Activated CD4-positive, alpha-beta T cell treated with anti-CD3 and anti-CD28 coated beads, Interleukin-10, Interleukin-2, amounts not matched to agents 100 ng/mL and 50 ng/mL, durations not matched to agents 16 hours and 8 hours (primary cell): ENCODE measurements around the gene PRR35.

Experiments
- DNase-seq: peaks from one replicate; pipeline ENCODE4 v3.0.0-alpha.2; 2020

Gene PRR35

GRCh38 chr16:560204-560700 is at the start of gene PRR35:
TSS of gene PRR35 (plus strand) at chr16:560394. CDS start at chr16:563295, 2,901 bp downstream.
- no peak for DNase-seq

DNA sequence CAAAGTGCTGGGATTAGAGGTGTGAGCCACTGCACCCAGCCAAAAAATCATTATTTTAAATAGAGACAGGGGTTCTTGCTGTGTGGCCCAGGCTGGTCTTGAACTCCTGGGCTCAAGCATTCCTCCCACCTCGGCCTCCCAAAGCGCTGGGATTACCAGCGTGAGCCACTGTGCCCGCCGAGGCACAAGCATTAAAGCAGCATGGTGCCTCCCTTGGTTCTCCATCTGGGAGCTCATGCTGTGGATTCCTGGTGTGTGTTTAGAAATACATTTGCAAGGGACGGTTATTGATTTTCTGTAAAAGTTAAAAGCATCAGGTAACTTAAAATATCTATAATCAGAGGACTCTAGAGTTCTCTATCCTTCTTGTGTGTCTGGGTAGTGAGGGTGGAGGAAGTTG is 47.4 kb upstream of the PRR35 start:
- no peak for DNase-seq

- DNase-seq = no peak
These were observed 46.2 kb upstream of the PRR35 start for GRCh38 chr16:513950-514349.

- no peak for DNase-seq
These were observed 44.8 kb upstream of the PRR35 start for GRCh38 chr16:515175-515938.

- DNase-seq = no peak
These were observed 44.3 kb upstream of the PRR35 start for GRCh38 chr16:515939-516226.

DNA sequence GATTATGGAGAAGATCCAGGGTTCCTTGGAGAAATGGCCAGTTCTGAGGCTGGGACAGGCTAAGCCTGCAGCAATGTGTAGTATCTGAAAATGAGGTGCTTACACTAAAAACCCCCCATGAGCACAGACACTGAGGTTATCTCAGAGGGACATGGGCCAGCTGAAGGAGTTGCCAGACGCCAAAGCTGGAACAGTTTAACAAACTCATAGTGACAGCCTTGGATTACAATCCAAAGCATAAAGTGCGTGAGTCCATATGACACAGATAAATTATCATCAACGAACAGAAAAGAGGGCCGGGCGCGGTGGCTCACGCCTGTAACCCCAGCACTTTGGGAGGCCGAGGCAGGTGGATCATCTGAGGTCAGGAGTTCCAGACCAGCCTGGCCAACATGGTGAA is 43.9 kb upstream of the PRR35 start:
- no peak for DNase-seq

DNA sequence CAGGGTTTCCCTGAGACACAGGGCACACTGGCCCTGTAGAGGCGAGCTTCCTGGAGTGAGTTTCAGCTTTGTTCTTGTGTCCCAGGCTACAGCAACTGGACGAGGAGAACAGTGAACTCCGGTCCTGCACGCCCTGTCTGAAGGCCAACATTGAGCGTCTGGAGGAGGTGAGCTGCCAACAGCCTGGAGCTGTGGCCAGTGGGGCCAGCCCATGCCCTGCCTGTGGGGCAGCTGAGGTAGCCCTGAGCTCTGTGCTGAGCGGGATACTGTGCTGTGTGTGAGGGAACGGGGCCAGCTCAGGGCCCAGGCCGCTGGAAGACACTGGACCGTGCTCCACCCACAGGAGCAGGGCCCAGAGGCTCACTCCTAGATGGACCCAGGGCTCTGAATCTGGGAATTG is 41.3 kb upstream of the PRR35 start:
- no peak for DNase-seq

- no peak for DNase-seq
These were observed 40.8 kb upstream of the PRR35 start for GRCh38 chr16:519425-519824.

DNA sequence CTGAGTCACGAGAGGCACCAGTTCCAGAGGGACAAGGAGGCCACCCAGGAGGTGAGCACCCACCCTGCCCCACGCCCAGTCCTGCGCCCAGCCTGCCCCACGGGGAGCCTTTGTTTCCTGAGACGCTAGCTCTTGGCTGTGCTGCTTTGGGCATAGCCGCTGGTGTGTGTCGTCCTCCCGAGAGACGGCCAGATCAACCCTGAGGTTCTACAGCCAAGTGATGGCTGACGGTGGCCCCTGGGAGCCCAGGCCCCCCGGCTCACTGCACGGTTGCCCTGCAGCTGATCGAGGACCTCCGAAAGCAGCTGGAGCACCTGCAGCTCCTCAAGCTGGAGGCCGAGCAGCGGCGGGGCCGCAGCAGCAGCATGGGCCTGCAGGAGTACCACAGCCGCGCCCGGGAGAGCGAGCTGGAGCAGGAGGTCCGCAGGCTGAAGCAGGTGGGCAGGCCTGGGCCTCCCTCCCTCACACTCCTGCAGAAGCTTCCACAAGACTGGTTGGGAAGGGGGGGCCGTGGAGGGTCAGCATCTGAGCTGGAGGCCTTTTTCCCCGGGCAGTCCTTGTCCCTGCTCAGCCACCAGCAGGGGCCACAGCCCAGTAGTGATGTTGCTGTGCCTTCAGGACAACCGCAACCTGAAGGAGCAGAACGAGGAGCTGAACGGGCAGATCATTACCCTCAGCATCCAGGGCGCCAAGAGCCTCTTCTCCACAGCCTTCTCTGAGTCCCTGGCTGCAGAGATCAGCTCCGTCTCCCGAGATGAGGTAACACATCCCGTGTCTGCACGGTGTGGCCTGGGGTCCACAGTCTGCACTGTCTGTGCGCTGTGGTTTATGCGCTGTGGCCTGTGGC is 40.1 kb upstream of the PRR35 start:
- no peak for DNase-seq

DNA sequence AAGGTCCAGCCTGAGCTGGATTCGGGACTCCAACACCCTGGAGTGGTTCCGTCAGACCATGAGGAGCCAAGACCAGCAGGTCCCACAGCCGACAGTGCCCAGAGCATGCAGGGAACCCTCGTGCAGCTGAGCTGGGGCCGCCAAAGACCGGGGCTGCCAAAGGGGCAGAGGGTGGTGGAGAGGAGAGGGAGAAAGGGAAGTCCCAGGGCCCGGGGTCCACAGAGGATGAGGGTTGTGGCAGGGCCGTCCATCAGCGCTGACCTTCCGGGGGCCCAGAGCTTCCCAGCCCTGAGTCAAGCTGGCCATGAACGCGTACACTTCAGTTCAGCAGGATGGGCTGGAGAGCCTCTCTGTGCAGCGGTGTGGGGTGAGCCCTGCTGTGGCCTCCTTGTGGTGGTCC is 39.3 kb upstream of the PRR35 start:
- DNase-seq = no peak

- DNase-seq = no peak
These were observed 38.6 kb upstream of the PRR35 start for GRCh38 chr16:521381-522210.

DNA sequence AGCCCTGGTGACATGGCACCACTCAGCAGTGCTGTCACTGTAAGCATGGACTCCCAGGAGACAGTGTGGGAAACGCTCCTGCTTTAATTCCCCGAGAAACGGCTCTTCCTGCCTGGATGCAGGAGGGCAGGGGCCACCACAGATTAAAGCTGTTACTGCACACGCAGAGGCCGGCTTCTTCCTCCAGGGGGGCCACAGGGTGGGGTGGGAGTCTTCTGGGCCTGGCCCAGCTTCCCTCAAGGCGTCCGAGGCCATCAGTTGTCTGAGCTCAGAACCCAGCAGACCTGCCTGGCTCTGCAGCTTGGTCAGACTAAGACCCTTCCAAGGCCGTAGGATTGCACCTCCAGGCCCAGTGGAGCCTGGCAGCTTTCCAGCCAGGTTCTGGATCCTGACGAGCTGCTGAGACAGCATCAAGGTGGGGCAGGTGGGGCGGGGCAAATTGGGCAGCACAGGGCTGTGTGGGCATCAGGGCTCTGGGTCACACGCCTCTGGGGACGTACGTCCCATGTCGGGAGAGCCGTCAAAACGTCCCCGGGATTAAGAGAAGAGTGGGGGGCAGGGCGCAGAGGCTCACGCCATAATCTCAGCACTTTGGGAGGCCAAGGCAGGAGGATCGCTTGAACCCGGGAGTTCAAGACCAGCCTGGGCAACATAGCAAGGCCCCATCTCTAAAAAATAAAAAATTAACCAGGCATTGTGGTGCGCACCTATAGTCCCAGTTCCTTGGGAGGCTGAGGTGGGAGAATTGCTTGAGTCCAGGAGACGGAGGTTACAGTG is 37.7 kb upstream of the PRR35 start:
- DNase-seq = no peak

- DNase-seq = no peak
These were observed 37.0 kb upstream of the PRR35 start for GRCh38 chr16:523097-523741.

DNA sequence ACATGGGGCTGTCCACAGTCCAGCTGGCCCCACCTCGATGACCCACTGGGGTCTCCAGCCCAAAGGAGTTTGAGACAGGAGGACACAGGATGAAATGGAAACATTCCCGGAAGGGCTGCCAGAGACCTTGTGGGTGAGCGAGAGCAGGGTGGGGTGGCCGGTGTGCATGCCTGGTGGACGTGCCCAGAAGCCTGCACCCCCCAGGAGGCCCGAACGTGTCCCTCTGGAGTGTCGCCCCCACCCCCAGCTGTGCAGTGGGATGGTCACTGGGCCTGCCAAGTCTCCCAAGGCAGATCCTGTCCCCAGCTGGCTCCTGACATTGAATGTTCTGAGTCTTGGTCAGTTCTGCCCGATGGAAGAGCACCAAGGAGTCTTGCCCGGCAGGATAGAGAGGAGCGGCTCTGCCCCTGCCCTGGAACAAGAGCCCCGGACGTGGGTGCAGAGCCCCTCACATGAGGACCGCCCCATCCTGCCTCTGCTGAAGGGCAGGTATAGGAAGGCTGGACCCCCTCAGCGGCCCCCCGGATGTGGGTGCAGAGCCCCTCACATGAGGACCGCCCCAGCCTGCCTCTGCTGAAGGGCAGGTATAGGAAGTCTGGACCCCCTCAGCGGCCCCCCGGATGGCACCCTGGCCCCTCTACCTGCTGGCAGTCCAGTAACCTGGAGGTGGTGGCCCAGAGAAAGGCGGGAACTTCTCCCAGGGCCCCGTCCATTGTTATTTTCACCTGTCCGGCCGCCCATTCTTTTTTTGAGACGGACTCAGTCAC is 35.7 kb upstream of the PRR35 start:
- no peak for DNase-seq

GRCh38 chr16:525123-525519 is 35.1 kb upstream of the PRR35 start:
- no peak for DNase-seq

GRCh38 chr16:525520-526180 is 34.5 kb upstream of the PRR35 start:
- peak; percentile 96 for DNase-seq

DNA sequence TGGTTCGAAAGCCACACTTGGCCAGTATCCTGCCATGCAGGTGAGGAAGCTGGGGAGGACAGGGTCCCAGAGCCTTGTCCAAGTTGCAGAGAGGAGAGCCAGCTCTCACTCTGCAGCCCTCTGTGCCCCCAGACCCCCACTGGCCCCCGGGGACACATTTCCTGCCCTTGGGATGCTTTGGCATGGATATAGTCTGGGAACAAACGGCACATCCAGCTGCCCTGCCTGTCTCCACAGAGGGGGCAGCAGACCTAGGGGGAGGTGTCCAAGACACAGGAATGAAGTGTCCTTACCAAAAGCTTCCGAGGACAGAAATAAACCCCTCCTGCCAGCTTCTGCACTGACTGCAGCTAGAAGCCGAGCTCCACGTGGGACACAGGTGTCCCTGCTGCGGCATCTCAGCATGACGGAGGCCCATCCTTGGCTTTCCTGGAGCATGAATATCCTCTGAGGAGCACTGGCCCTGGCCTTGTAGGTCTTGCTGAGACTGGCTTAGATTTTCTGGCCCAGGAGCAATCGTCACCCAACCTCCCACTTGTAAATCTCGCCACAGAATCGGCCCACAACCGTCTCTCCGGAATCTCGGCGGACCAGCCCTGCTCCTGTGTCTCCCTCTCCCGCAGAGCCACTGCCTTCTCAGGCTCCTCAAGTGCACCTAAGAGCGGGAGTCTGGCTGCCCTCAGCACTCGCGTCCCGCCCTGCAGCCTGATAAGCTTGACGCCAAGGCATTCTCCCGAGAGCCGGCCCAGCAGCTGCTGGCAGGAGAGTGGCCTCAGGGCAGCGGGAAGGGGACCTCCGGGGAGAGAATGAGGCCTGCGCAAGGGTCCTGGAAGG is 33.8 kb upstream of the PRR35 start:
- peak; percentile 33 for DNase-seq

DNA sequence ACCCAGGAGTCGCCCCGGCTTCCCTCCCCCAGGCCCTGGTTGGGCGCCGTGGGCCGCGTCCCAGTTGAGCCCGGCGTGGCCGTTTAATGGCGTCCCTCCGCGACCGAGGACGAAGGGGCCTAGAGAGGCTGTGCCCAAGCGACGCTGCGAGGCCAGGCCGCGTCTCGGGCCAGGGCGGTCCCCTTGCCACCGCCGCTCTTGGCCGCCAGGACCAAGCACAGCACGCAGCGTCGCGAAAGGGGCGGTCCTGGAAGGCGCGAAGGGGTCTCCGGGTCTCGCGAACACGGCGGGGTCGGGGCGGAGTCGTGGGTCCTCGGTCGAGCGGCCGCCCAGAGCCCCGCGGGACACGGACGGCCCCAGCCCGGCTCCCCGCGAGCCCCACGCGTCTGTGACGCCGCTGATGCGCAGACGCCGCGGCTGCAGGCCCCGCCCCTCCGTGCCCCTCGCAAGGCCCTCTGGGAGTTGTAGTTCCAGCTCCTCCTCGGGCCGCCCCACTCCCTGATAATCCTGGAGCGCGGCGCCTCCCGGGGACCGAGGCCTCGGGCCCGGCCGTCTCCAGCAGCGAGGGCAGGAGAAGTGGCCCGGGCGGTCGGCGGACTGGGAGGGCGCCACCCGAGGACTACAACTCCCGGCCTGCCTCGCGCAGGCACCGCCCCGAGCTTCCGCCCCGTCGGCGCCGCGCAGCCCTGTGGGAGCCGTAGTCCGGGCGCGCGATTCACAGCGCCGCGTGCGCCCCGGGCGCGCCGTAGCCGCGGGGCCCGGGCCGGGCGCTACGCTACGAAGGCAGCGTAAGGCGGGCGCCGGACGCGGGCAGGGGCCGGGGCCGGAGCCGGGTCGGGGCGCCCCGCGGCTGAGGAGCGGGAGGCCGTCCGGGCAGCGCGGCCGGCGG is 32.9 kb upstream of the PRR35 start, which contains the start of gene CAPN15:
TSS of gene CAPN15 (plus strand) at position 698 of the 889 bp plus-strand sequence. CDS start 19,127 bp downstream, outside the sequence.
- DNase-seq = peak; percentile 91
